NCI-H2196 (cell line): ENCODE results near the gene AOC3.

Source experiments
- DNase-seq: peaks from one replicate; lab custom pipeline; 2025; ENCODE audit not compliant: unreplicated experiment; lab: John Stamatoyannopoulos, UW

AOC3 gene, protein sequence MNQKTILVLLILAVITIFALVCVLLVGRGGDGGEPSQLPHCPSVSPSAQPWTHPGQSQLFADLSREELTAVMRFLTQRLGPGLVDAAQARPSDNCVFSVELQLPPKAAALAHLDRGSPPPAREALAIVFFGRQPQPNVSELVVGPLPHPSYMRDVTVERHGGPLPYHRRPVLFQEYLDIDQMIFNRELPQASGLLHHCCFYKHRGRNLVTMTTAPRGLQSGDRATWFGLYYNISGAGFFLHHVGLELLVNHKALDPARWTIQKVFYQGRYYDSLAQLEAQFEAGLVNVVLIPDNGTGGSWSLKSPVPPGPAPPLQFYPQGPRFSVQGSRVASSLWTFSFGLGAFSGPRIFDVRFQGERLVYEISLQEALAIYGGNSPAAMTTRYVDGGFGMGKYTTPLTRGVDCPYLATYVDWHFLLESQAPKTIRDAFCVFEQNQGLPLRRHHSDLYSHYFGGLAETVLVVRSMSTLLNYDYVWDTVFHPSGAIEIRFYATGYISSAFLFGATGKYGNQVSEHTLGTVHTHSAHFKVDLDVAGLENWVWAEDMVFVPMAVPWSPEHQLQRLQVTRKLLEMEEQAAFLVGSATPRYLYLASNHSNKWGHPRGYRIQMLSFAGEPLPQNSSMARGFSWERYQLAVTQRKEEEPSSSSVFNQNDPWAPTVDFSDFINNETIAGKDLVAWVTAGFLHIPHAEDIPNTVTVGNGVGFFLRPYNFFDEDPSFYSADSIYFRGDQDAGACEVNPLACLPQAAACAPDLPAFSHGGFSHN

DNA sequence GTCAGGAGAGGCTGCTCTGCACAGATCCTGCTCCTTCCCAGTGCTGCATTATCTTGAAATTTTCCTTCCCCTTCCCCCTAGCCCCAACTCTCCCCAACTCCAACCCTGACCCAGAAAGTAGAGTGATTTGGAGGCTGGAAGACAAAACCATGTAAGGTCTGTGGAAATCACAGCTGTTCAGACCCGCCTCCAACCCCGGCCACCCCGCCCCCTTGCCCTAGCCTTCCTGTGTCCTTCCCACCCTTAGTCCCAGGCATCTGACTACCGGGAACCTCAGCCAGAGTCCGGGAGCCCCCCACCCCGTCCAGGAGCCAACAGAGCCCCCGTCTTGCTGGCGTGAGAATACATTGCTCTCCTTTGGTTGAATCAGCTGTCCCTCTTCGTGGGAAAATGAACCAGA, at the start of gene AOC3:
Gene AOC3 (plus strand): TSS at position 246 of the 400 bp plus-strand sequence. CDS start 145 bp downstream, at position 391.
- DNase-seq = no peak

GRCh38 chr17:42803074-42803883, 47.7 kb upstream of the AOC3 start:
- no peak for DNase-seq

DNA sequence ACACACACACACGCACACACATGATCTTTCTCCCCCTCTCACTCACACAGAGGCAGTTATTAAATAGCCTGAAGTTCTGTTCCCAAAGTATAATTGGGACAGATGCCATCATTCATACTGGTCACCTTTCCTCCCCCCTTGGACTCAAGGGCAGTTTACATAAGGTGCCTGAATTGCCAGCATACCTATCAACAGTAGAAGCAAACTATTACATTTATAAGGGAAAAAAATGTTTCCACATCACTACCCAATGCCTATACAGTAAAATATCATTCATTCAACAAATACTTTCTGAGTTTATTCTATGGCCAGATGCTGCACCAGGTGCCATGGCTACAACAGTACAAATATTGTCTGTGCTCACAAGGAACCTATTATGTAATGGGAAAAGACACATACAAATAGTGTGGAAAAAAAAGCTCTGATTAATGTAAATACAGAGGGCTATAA, 46.1 kb upstream of the AOC3 start:
- DNase-seq = no peak

- no peak for DNase-seq
Observed at GRCh38 chr17:42806249-42806648, 44.8 kb upstream of the AOC3 start.

DNA sequence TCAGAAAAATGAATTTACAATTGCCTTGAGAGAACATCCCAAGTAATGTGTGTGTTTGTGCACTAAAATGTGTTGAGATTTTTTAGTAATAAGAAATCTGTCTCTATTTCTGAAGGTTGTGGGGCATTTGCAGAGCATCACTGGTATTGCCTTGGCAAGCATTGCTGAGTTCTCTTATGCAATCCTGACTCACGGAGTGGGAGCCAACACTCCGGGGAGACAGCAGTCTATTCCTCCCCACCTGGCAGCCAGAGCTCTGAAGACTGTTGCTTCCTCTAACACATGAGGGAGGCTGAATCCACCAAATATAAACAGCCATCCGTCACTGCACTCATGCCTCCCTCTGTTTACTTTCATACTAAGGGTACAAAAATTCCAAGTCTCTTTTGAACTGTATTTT, 41.7 kb upstream of the AOC3 start:
- no peak for DNase-seq

DNA sequence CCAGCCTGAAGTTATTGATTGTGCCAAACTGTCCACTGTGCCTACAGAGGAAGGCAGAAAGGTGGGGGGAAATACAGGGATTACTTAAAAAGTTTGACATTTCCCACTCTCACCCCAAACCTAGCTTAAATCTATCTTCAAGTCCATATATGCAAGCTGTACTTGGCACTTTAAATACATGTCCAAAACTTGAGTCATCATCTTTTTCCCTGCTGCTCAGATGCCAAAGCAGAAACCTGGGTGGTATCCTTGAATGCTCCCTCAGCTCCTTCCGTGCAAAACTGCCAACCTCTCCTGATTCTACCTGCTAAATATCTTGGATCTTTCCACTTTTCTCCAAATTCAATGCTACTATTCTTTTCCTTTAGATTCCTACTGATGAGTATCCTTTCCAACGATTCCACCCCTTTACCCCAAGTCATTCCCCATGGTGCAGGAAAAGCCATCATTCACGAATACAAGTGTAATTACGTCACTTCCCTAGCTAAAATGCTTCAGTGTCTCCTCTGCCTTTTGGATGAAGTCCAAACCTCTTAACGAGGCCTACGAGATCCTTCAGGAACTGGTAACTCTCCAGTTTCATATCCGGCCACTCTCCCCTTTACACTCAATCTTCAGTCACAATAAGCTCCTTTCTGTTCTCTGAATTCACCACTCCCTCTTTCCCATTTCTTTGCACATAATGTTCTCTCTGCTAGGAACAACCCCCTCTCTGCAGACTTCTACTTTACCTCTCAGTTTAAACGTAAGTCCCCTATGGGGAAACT, 36.2 kb upstream of the AOC3 start:
- peak; percentile 43 for DNase-seq

DNA sequence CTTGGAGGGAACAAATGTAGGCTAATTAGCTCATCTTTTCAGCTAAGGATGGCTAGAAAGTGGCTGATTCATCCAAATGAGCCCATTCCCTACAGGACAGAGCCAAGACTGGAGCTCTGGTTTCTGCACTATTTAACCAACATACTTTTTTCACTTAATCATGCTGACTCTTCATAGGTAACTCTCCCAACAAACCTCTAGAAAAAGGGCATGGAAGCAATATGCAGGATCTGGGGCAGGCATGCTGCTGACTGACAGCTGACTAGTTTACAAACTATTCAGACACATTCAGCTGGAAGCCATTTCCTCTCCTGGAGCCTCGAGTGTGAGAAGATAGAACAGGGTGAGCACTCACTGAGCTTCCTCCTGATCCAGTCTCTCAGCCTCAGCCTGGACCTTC, 33.1 kb upstream of the AOC3 start:
- no peak for DNase-seq

DNA sequence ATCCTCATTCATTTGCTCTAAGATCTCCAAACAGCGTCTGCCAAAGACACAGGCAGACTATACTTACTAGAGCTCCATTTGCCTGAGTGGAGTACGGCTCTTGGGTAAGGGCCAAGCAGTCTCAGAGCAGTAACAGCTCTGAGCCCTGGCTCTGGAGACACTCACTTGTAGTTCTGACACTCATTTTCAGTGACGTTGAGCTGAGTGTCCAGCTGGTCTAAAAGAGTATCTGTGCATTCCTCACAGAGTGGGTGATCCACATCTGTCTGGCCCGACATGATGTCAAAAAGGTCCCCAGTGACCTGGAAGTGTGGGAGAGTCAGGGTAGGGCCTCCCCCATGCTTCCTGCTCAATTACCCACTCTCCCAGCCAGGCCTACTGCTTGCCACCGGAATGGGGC, 32.6 kb upstream of the AOC3 start:
- no peak for DNase-seq

DNA sequence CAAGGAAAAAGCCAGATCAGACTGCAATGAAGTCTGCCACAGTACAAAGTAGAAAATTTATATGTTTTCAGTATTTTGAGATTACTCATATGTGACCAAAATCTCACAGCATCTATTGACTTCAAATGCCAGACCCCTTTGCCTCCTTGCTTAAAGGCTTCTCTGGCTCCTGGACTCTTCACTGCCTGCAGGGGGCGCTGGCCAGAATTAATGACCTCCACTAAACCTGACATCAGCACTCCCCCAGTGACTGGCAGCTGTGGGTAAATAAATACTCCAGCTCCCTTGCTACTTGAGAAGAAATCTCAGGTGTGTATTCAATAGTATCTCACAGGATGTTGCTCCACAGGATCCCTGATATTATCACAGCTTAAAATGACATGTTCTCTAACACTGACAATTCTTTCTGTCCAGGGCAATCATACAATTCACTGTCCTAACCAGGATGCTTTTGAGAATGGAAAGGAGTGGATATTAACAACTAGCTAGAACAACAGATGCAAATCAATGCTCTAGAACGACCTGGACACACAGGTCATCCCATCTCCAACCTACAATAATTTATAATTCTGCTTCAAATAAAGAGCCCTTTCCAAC, 31.0 kb upstream of the AOC3 start:
- peak; percentile 49 for DNase-seq

- no peak for DNase-seq
Observed at GRCh38 chr17:42821176-42821575, 29.8 kb upstream of the AOC3 start.

DNA sequence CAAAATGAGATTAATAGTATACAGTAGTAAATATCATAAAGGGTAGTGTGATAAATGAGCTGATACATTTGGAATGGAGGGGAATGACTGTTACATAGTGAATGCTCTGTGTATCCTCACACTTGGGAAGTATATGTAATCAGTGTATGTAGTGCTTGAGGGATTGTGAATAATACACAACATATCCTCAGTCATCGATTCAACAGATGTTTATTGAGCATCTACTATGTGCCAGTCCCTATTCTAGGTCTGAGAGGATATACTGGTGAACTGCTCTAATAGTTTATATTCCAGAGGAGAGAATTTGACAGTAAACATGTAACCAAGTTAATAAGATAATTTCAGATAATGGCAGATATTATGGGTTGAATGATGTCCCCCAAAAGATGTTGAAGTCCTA, 23.5 kb upstream of the AOC3 start:
- DNase-seq = no peak

DNA sequence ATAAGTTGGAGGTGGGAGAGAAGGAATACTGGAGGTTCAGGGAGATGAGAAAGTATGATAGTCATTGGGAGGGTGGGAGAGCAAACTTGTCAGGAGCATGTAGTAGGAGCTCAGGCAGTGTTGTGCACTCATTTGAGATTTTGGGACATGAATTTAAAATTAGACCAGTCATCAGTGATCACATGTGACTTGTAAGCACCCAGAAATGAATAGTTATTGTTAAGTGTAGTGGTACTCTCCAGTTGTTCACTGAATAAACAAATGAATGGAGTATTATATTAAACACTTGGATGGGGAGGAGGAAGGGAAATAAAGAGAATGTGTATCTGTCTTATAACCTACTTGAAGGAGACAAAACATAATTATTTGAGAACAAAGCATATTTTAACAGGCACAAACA, 20.0 kb upstream of the AOC3 start:
- no peak for DNase-seq

GRCh38 chr17:42832213-42832933, 18.6 kb upstream of the AOC3 start:
- DNase-seq = no peak

DNA sequence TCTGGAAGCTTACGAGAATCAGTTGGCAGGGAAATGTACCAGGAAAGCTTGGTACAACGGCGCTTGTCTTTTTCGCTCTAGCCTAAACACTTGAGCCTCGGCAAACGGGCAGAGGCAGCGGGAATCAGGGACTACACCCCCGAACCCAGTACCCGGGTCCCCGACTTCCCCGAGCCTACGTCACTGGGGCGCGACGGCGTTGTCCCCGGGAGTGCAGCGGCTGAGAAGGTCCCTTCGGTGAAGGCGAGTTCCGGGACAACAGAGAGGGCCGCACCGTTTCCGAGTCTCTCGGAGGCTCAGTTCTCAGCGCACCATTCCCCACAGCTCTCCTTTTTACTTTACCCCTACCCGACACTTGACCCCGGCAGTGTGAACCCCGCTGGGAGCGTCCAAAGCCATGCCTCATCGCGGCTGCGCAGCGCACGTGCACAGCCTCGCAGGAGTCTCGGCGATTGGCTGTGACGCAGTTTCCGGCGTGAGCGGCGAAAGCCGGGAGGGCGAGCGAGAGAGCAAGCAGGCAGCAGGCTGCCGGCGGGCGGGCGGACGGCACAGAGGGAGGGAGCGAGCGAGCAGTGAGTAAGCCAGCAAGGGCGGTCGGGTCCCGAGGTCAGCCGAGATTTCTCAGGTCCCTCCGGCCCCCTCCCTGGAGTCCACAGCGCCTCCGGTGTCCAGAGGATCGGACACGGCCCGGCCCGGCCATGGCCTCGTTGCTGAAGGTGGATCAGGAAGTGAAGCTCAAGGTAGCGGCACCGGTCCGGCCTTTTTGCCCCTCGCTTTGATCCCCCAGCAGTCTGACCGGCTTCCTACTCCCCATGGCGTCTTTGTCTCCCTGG, 17.8 kb upstream of the AOC3 start, which contains the start of gene PSME3:
Gene PSME3 (plus strand): TSS at position 464 of the 833 bp plus-strand sequence. CDS start 235 bp downstream, at position 699.
- peak; percentile 82 for DNase-seq

GRCh38 chr17:42833767-42834422, 17.1 kb upstream of the AOC3 start:
- DNase-seq = no peak

GRCh38 chr17:42835732-42836131, 15.3 kb upstream of the AOC3 start:
- DNase-seq = no peak

DNA sequence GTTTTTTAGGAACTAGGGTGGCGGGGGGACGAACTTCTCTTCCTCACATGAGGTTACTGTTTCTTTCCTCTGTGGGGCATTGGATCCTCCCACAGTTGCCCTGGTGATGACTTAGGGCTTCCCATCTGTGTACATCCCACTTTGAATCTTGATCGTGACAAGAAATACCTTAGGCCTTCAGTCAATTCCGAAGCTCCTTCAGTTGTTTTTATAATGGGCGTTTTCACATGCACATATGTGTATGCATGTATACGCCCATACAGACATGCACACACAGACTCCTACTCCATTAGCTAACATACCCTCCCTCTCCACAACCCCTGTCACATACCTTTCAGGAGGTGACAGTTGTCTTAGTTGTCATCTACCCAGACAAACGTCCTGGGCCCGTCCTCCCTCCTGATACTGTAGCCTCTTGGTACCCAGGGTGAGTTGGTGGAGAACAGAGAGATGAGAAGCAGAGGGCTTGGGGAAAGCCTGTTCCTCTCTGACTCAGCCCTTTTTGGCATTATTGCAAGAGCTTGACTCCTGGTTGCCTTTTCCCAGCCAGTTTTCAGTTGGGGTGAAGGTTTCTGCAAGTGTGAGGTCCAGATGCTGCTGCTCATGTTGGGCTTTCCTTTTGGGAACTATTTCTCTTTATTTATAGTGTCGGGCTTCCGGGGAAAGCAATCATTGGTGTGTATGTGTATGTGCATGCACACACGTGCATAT, 8.9 kb upstream of the AOC3 start:
- DNase-seq = no peak
